Astrocyte of the hippocampus (primary cell): ENCODE results near the gene SHLD2.
"Not testable (repeated sequence)": the region's sequence is repeated elsewhere in the genome, so short reads cannot be mapped to it uniquely, and the experiment has no call there.

Source experiments
- DNase-seq: peaks from one replicate; pipeline ENCODE4 v3.0.0; 2011; ENCODE audit warnings: low read depth, low spot score

Gene SHLD2

DNA sequence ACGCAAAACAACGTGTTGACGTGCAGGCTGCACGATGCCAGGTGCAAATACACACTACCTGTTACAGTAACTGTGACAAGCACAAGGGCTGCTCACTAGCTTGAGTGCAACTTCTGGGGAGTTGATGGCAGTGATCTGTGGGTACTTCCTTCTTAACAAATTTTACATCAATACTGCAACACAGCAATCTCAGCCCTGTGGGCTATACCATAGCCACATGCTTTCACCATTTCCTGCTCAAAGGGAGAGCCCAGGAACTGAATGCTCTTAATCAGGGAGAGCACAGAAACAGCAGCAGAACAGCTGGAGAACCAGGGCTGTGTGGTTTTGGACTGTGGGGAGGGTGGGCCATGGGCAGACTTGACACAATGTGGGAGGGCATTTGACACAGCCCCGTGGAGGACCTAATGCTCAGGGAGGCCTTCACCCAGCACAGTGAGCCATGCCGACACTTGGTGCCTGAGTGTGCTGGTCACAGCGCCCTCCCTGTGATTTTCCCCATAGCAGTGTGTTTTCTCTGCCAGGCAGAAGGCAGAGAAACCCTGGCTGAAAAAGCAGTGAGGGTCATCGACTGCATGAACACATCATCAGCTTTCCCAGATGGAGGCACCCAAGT, 118.3 kb downstream of the SHLD2 start:
- not testable (repeated sequence) for DNase-seq

DNA sequence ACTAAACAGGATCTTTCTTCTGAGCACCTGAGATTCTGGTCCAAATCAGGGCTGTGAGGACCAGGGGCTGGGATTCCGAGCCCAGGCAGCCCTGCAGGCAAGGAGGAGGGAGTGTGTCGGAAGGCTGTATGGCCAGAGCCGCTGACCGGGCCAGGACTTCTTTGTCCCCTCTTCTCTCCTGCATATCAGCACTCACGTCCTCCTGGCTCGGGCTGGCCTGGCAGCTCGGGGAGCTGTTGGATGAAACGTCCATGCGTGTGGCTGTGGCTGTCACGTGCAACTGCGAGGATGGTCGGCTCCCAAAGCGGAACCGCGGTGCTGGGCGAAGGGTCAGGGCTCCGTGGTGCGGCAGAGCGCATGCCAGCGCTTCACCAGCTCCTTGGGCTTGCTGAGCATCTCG, 118.8 kb downstream of the SHLD2 start:
- DNase-seq: not testable (repeated sequence)

DNA sequence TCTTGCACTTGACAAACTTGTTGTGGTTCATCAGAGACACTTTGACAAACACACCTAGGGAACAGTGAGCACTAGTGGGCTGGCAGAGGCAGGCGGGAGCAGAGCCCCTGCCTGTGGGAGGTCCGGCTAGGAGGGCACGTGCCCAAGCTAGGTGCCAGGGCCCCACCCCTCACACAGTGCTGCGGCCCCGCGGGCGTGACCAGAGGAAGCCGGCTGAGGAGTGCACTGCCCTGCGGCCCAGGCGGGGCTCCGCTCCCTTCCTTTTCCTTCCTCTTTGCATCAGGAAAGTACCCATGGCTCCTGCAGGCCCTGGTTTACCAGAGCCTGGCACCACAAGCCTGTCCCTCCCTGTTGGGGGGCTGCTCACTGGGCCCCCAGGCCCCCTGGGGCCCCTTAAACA, 121.1 kb downstream of the SHLD2 start:
- DNase-seq: not testable (repeated sequence)

DNA sequence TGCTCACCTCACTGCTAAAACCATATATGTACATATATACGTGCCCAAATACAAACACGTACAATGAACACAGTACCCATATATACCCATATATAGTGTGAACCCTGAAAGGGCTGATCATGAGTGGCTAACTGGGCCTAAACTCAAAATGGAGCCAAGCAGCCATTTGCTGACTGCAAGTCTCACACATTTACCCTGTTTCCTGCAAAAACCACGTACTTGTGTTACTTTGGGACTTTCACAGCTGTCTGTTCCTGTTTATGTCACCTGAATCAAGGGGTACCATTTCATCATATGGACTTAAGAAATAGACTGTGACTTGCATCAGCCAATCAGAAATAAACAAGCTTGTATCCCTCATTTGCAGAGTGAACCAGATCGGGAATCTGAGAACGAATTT, 124.4 kb downstream of the SHLD2 start:
- not testable (repeated sequence) for DNase-seq

DNA sequence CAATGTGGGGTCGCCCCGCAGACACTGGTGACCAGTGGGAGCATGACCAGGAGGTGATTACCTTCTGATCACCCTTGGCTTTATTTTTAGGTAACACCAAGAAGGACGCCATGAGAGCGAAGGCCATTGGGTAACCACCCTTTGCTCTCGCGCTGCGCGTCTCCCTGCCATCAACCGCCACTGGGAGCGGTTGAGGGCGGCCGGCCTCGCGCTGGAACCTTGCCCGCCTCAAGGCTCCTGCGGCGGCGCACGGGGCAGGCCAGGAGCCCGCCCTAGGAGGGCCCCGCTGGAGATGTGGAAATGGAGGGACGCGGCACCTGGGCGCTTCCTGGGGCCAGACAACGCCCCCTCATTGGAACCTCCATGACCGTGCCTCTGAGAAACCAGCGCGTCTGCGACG, 127.8 kb downstream of the SHLD2 start:
- not testable (repeated sequence) for DNase-seq

DNA sequence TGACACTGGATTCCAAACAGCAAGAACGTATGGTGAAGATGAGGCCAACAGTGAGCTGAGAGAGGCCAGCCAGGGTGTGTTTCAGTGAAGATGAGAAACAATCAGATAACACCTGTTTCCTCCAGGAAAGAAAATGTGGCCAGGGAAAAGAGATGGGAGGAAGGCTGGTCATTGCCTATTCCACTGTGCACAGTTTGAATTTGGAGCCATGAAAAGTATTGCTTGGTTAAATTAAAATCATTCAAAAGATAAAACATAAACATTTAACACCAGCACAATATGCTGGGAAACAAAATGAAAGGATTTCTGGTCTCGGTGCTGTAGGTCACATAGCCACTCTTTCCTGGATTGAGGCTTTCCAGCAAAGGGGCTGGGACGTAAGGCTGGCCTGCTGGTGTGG, 130.1 kb downstream of the SHLD2 start, which contains the start of gene NUTM2A:
Gene NUTM2A (plus strand): TSS at position 301 of the 400 bp plus-strand sequence. CDS start 383 bp downstream, outside the sequence.
- DNase-seq: not testable (repeated sequence)

DNA sequence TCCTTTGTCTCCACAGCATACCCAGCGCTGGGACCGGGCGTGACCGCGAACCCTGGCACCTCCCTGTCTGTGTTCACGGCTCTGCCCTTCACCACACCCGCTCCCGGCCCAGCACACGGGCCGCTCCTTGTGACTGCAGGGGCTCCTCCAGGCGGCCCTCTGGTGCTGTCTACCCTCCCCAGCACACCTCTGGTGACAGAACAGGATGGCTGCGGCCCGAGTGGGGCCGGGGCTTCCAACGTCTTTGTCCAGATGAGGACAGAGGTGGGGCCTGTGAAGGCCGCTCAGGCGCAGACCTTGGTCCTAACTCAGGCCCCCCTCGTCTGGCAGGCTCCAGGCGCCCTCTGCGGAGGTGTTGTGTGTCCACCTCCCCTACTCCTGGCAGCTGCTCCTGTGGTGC, 133.2 kb downstream of the SHLD2 start:
- not testable (repeated sequence) for DNase-seq

DNA sequence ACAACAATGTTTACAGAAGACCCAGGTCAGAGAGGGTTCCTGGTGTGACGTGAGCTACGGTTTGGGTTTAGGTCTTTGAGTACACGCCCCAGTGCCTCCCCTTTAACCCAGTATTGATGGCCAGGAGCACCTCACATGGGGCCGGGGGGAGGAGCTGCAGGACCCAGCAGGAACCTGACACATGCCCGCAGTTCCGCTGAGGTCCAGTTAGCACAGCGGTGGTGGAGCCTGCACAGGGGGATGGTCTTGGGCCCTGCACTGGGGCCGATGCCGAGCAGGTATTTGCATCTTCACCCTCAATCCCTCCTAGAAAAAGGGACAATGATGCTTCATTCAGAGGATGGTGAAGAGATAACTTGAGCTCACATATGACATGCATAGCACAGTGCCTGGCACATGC, 134.2 kb downstream of the SHLD2 start:
- DNase-seq: not testable (repeated sequence)

DNA sequence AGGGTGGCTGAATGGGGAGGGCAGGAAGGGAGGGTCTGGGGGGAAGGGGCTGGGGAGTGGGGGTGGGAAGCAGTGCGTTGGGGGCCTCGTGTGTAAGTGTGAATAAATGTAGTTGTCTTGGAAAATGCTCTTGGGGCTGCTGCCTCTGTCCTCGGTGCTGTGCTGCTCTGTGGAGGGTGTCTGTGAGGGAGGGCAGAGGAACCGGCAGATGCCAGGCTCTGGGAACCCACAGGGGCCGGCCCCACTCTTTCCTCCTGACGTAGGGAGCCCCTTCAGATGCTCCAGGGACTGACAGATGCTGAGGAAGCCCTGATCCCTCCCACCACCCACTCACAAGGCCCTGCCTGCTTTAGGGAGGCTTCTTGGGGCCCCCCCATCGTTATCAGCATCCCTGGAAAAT, 139.8 kb downstream of the SHLD2 start:
- not testable (repeated sequence) for DNase-seq

DNA sequence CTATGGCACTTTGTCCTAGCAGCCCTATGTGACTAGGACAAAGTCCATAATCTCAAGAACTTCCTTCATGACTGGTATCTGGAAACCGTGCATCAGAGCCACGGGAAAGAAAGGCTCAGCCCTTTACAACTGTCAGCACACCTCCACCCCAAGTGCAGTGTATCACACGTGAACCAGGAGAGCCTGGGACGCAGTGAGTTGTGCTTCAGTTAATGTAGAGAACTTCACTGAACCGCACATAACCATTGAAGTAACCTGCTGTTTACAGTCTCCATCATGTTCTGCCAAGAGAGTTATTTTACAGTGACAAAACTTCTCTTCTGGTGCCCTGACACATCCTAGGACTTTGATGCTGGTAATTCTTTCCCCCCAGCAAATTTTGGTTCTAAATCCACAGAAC, 142.2 kb downstream of the SHLD2 start:
- DNase-seq: not testable (repeated sequence)

DNA sequence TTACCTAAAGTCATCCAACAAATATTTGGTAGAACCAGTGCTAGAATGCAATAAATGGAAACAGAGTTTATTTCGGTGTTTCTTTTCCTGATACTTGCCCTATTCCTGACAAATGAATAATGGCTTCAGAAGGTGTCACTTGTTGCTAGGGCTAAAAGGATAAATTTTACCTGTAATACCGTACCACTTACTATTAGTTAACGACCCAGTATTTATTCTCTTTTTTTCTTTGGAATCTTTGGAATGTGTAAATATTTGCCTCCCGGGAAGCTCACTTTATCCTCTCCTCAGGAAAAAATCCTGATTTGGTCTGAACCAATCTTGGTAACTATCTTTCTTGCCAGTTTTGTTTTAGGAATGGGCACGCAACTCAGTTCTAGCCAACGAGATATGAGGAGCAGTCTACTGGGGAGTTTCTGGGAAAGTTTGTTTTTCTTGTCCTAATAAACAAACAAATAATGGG, 144.4 kb downstream of the SHLD2 start:
- DNase-seq: not testable (repeated sequence)
